ENCODE measurements around the gene TEKT3. TPM values are rescaled to one million over a fixed set of nuclear protein-coding genes. Genes with fewer than 3 reads are reported as not detected.

The TEKT3 gene
- total RNA-seq, 6 donors from 2014 or later, result 0.64 to 4.1 (median 1.8) TPM; not detected in 1

- H3K27me3 ChIP-seq, result no peaks in the 10 kb centered on the region
- WGBS, 2 donors, result 86 to 89% methylated on average over 1 of the region's 1 CpG
- no peak for TF ChIP-seq EP300 (IDR thresholded peaks at IDR 0.05)
- TF ChIP-seq POLR2A (IDR thresholded peaks at IDR 0.05), result no peak
- no peak for TF ChIP-seq POLR2AphosphoS5 (IDR thresholded peaks at IDR 0.05)
- no peak for TF ChIP-seq CTCF (IDR thresholded peaks at IDR 0.05)
- H3K36me3 ChIP-seq, result no peaks in the 10 kb centered on the region
- no peaks in the 10 kb centered on the region for H3K9me3 ChIP-seq
- ATAC-seq (ENCODE audit: low FRiP score in 2 of 2), result no peak
- H3K27ac ChIP-seq, result no peak overlapping the region
- DNase-seq, result no peak
- H3K4me1 ChIP-seq, result peaks cover 0 to 10% (median 0%) of the 10 kb centered on the region in 4 donors
- H3K4me3 ChIP-seq, result no peak overlapping the region
Measured at GRCh38 chr17:15288859-15289258, 52.5 kb downstream of the TEKT3 start.

DNA sequence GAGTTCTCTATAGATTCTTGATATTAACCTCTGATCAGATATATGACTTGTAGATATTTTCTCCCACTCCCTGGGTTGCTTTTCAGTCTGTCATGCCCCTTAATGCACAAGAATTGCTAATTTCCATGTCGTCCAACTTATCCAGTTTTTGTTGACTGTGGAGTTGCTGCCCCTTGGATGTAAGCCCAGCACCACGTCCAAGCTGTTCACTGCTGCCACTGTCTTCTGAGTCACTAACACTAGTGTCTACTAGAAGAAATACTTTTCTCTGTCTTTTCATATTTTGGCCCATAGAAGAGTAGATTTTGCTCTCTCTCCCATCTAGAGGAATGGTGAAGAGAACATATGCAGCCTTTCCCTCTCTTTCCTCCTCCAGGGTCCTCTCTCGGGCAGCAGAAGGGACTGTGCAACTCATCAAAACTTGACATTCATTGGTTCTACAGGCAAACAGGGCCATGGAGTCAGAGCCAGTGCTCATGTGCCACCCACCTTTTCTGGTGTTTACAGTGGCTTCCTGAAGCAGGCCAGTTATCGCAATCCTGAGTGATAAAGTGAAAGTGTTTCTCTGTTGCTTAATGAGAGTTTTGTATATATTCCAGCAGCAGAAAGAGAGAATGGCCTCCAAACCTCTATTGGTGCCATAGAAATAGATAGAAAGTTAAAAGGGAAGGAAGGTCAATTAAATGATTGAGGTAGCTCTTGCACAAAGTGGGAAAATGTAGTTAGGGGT is 53.7 kb downstream of the TEKT3 start:
- H3K27me3 ChIP-seq, result no peaks in the 10 kb centered on the region
- no peaks in the 10 kb centered on the region for H3K9me3 ChIP-seq
- TF ChIP-seq POLR2AphosphoS5 (IDR thresholded peaks at IDR 0.05) (no peak), EP300 (IDR thresholded peaks at IDR 0.05) (no peak), CTCF (IDR thresholded peaks at IDR 0.05) (no peak), POLR2A (IDR thresholded peaks at IDR 0.05) (no peak)
- no peaks in the 10 kb centered on the region for H3K36me3 ChIP-seq
- peak in 1 of 2 donors; percentile 46 for ATAC-seq (ENCODE audit: low FRiP score in 2 of 2)
- H3K4me3 ChIP-seq, result no peak overlapping the region
- DNase-seq, result no peak
- 38 to 49% methylated on average over 4 of the region's 4 CpGs for WGBS, 2 donors
- H3K4me1 ChIP-seq, result peaks cover 0 to 10% (median 0%) of the 10 kb centered on the region in 4 donors
- H3K27ac ChIP-seq, result no peak overlapping the region

- H3K27ac ChIP-seq, result no peak overlapping the region
- no peak for TF ChIP-seq POLR2AphosphoS5 (IDR thresholded peaks at IDR 0.05)
- no peak for TF ChIP-seq EP300 (IDR thresholded peaks at IDR 0.05)
- TF ChIP-seq POLR2A (IDR thresholded peaks at IDR 0.05), result no peak
- TF ChIP-seq CTCF (IDR thresholded peaks at IDR 0.05), result no peak
- no peaks in the 10 kb centered on the region for H3K4me1 ChIP-seq
- H3K27me3 ChIP-seq, result no peaks in the 10 kb centered on the region
- WGBS, 2 donors, result 75 to 88% methylated on average over 6 of the region's 6 CpGs
- no peak for DNase-seq
- no peak overlapping the region for H3K4me3 ChIP-seq
- H3K9me3 ChIP-seq, result no peaks in the 10 kb centered on the region
- no peaks in the 10 kb centered on the region for H3K36me3 ChIP-seq
- ATAC-seq (ENCODE audit: low FRiP score in 2 of 2), result no peak
Measured at GRCh38 chr17:15285466-15285865, 55.9 kb downstream of the TEKT3 start.

DNA sequence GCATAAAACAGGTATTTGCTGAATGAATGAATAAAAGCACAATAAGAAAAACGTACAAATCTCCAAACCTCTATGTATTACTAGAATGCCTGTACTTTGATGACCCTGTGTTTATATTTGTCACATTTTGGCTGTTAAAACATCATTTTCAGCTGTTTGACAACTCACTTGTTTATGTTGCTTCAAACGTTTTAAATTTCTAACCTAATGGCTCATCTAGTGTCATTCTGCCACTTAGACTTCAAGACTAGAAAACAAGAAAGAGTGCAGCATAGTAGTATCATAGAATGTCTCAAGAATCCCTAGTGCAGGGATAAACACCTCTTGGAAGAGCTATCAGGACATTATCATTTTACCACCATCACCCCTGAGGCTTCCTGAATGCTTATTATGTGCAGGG is 56.9 kb downstream of the TEKT3 start:
- no peak overlapping the region for H3K4me3 ChIP-seq
- H3K4me1 ChIP-seq, result no peaks in the 10 kb centered on the region
- no peak for DNase-seq
- no peak for ATAC-seq (ENCODE audit: low FRiP score in 2 of 2)
- WGBS, 2 donors, result 52 to 59% methylated on average over 2 of the region's 2 CpGs
- H3K27me3 ChIP-seq, result no peaks in the 10 kb centered on the region
- no peaks in the 10 kb centered on the region for H3K36me3 ChIP-seq
- TF ChIP-seq POLR2A (IDR thresholded peaks at IDR 0.05) (no peak), EP300 (IDR thresholded peaks at IDR 0.05) (no peak), CTCF (IDR thresholded peaks at IDR 0.05) (no peak), POLR2AphosphoS5 (IDR thresholded peaks at IDR 0.05) (no peak)
- H3K27ac ChIP-seq, result no peak overlapping the region
- no peaks in the 10 kb centered on the region for H3K9me3 ChIP-seq

DNA sequence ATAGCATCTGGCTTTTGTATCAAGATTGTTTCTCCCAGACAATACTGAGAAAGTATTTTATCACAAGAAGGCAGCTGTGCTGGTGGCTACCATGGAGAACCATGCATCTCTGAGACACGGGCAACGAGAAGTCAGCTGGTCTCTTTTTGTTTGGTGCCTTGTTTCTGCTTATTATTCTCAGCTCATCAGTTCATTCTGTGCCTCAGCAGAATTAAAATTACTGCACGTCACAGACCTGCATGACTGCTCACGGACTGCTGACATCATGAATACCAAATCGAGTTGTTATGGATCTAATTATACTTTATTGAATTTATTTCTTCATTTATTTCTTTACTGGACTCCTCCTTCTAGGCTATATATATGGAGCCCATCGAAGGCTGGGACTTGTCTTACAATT is 57.3 kb downstream of the TEKT3 start:
- 88 to 90% methylated on average over 6 of the region's 6 CpGs for WGBS, 2 donors
- Histone ChIP-seq H3K4me1 (no peaks in the 10 kb centered on the region), H3K36me3 (no peaks in the 10 kb centered on the region), H3K4me3 (no peak overlapping the region), H3K9me3 (no peaks in the 10 kb centered on the region), H3K27me3 (no peaks in the 10 kb centered on the region), H3K27ac (no peak overlapping the region)
- ATAC-seq (ENCODE audit: low FRiP score in 2 of 2) (no peak), DNase-seq (no peak)
- TF ChIP-seq CTCF (IDR thresholded peaks at IDR 0.05) (no peak), POLR2AphosphoS5 (IDR thresholded peaks at IDR 0.05) (no peak), POLR2A (IDR thresholded peaks at IDR 0.05) (no peak), EP300 (IDR thresholded peaks at IDR 0.05) (no peak)
